AG09309 (cell line): Measurements from ENCODE around the gene RFX8.

Experiments used
- DNase-seq: peaks from one replicate; pipeline ENCODE4 v3.0.0-alpha.2; 2010; ENCODE audit warnings: low read depth
- H3K4me3 ChIP-seq: 2 replicates; pipeline ENCODE4 v1.5.1; 2011; ENCODE audit warnings: mild to moderate bottlenecking, low read depth, low read length, moderate library complexity; ENCODE audit not compliant: control insufficient read depth
- TF ChIP-seq, protein P1 (sequence below): IDR thresholded peaks from 2 replicates; pipeline ENCODE4 v1.5.1; 2011; ENCODE audit warnings: mild to moderate bottlenecking, low read depth, low read length, inconsistent platforms; ENCODE audit not compliant: insufficient read depth, control insufficient read depth; ENCODE audit errors: missing control alignments

The RFX8 gene

DNA sequence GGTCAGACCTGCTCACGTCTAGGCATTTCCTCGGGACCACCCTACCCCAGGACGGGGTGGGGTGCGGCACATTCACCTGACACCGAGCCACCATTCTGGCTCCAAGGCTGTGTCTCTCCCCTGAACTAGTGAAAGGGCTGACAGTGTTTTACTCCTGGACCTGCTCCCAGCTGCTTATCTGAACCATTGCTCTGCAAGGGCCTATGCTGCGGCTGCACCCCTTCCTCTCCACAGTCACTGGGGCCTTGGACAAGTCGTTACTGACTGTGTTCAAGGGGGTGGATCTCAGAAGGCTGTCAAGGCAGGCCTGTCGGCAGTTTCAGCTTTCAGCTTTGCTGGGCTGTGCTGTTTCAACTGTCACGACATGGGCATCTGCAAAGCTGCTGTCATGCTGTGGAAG is 99.3 kb downstream of the RFX8 start:
- H3K4me3 ChIP-seq, result no peak overlapping the region
- TF ChIP-seq, protein P1, sequence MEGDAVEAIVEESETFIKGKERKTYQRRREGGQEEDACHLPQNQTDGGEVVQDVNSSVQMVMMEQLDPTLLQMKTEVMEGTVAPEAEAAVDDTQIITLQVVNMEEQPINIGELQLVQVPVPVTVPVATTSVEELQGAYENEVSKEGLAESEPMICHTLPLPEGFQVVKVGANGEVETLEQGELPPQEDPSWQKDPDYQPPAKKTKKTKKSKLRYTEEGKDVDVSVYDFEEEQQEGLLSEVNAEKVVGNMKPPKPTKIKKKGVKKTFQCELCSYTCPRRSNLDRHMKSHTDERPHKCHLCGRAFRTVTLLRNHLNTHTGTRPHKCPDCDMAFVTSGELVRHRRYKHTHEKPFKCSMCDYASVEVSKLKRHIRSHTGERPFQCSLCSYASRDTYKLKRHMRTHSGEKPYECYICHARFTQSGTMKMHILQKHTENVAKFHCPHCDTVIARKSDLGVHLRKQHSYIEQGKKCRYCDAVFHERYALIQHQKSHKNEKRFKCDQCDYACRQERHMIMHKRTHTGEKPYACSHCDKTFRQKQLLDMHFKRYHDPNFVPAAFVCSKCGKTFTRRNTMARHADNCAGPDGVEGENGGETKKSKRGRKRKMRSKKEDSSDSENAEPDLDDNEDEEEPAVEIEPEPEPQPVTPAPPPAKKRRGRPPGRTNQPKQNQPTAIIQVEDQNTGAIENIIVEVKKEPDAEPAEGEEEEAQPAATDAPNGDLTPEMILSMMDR, result no peak
- DNase-seq, result no peak

DNA sequence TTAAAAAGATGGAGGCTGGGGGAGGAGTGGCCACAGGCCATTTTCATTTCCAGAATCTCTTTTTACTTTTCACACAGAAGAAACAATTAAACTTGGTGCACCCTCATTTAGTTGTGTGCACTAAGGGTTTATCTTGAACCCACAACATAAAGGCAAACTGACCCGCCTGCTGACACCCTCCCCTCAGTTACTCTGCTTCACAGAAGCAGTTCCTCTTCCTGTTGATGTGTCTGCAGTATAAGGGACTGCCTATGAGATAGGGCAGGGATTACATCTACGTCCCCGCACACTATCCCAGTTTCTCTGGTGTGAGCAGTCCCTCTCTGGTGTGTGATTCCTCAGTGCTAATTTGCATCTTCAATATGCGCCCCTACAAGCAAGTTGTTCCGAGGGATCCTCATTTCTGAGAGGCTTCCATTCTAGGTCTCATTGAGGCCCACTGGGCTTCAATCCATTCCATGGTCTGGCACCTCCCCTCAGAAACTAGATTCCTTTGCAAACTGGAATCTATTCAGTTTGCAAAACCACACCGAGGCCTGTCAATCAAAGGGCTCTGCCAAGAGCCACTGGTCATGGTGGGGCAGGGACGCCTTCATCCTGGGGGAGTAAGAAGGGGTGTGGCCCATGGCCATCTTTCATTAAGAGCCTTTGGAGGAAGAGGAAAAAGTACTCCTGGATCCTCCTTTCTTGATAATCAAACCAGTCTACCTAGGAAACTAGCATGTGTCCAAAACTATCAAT is 99.9 kb downstream of the RFX8 start:
- DNase-seq, result no peak
- TF ChIP-seq, protein P1, result no peak
- no peak overlapping the region for H3K4me3 ChIP-seq

DNA sequence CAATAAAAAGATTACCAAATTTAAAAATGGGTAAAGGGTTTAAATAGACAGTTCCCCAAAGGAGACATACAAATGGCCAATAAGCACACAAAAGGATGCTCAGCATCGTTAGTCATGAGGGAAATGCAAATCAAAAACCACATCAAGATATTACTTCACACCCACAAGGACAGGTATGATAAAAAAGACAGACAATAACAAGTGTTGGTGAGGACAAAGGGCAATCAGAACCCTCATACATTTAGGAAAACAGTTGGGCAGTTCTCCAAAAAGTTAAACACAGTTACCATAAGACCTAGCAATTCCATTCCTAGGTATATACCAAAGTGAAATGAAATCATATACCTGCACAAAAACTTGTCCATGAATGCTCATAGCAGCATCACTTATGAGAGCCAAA is 102.1 kb downstream of the RFX8 start:
- DNase-seq, result no peak
- H3K4me3 ChIP-seq, result no peak overlapping the region
- TF ChIP-seq, protein P1, result no peak

DNA sequence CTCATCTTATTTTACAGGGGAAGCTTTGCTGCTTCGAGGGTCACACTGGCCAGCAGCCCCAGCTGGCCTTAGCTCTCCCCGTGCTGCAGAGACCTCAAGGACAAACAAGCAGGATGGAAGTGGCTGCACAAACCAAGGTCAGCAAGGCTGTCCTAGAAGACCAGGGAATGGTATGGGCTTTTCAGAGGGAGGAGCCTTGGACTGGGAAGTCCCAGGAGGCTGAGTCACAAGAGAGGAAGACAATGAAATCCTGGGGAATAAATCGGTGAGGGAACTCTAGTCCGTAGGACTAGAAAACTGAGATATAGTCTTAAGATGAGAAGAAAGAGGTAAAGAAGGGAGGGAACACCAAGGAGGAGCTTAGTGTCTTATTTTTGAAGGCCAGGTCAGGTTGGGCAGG is 103.3 kb downstream of the RFX8 start:
- no peak overlapping the region for H3K4me3 ChIP-seq
- TF ChIP-seq, protein P1, result no peak
- DNase-seq, result no peak

DNA sequence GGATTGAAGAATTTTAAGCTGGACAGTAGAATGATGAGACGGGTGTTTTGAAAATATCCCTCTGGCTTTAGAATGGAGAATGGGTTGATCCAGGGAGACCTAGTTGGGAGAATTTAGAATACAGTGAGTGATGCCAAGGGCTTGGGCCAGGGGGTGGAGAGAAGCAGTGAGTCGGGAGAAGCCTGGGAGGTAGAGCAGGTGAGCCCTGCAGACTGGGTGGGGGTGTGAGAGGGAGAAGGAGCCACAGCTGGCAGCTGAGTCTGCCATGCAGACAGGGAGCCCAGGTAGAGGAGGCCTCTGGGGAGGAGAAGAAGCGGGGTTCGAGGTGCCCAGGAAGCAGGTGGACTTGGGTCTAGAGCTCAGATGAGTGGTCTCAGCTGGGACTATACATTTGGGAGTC is 105.8 kb downstream of the RFX8 start:
- no peak for DNase-seq
- TF ChIP-seq, protein P1, result no peak
- no peak overlapping the region for H3K4me3 ChIP-seq

DNA sequence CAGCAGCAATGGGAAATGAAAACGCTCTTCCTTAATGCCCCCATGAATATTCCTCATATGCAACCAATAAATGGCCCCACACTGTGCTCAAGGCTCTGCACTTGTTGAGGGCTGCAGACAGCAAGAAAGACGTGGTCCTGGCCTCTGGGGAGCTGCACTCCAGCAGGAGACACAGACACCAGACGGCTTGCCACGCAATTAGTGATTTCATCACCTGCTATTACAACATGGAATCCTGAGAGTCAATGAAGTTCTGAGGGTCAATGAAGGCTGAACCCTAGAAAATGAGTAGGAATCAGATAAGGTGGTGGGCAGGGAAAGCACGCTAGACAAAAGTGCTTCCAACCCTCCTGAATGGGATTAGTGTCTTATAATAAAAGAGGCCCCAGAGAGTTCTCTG is 106.5 kb downstream of the RFX8 start:
- TF ChIP-seq, protein P1, result no peak
- no peak overlapping the region for H3K4me3 ChIP-seq
- no peak for DNase-seq
